NCI-H187 treated with DMSO at 0.1 percent for 48 hours (cell line): ENCODE measurements around the gene HIPK2.

Experiments used
- DNase-seq: peaks from one replicate; lab custom pipeline; 2025; lab: John Stamatoyannopoulos, UW

HIPK2 gene

DNA sequence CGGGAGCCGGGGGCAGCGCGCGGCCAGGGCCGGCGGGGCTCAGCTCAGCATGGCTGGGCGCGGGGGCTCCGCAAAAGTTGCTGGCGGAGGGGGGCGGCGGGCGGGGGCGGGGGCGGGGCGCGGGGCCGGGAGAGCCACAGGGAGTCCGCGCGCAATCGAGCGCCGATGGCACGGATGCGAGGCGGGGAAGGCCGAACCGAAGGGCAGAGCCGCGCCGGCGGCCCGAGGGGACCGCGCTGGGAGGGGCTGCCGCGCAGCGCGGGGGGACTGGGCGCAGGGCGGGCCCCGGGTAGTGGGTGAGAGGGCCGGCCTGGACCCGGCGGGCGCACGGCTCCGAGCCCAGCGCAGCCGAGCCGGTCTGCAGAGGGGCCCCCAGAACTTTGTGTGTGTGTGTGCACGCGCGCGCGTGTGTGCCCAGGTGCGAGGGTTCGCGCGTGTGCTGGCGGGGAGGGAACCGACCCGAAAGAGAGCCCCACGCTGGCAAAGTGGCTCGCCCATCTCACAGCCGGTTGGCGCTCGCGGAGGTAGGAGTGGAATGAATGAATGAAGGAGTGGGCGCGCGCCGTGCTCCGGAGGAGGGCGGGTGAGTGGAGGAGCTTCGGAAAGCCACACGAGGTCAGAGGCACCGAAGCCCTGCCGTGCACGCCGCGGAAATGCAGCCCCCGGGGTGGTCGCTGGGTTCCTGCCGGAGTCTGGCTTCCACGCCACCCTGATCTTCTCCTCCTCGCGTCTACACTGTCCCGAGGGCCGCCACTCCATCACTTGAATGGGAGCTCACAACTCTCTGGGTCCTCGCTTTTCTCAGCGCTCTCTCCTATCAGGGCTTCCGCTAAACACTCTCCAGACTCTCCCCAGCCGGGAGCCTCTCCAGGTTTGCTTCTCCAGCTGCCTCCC is at the start of gene HIPK2:
Gene HIPK2 (minus strand): TSS at position 51 of the 894 bp plus-strand sequence. CDS start 375 bp downstream, outside the sequence.
- no peak for DNase-seq

- no peak for DNase-seq
Observed at GRCh38 chr7:139827042-139827441, 49.2 kb upstream of the HIPK2 start.

- no peak for DNase-seq
Observed at GRCh38 chr7:139825666-139826290, 48.0 kb upstream of the HIPK2 start.

- DNase-seq: no peak
Observed at GRCh38 chr7:139823959-139824521, 46.2 kb upstream of the HIPK2 start.

DNA sequence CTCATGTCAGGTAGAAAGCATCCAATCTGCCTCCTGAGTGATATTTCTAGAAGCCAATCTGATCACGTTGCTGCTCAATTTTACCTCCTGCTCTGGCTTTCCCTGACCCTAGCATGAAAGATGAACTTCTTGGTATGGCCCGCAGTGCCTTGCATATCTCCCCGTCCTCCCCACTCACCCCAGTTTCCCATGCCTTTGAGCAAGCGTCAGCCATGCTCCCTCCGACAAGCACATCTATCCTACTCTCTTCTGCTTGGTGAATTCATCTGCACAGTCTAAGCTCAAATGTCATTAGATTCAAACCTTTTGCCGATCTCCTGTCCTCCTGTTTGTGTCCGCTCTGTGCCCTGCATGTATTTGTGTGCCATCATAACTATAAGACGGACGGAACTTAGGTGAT is 45.1 kb upstream of the HIPK2 start:
- no peak for DNase-seq

DNA sequence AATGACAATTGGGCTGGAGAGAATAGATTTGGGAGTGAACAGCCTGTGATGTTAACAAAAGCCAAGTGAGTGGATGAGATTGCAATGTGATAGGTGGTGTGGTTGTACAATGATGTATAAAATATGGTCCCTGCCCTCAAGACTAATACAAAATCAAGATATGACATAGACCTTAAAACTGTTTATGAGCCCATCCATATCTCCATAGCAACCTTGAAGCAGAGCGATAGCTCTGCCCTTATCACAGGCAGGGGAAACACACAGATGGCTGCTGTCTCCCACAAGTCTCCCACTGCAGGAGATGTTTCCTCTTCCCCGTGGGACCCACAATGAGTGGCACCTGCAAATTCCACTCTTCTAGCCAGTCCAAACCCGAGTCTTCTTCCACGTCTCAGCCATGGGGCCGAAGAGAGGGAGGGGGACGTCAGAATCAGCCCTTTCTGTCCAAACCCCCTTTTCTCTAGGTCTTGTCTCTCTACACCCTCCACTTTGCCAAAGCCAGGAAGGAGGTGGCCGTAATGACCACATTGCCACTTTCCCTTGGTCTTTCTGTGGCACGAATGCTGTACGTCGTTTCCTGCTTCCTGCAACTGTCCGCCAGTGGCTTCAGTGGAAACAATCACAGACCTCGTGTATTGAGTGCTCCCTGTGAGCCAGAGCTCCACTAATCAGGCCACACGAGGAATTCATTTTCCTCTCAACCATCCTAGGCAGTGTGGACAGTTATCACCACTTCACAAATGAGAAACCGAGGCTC is 43.7 kb upstream of the HIPK2 start:
- no peak for DNase-seq

GRCh38 chr7:139820089-139820488 is 42.3 kb upstream of the HIPK2 start:
- no peak for DNase-seq

DNA sequence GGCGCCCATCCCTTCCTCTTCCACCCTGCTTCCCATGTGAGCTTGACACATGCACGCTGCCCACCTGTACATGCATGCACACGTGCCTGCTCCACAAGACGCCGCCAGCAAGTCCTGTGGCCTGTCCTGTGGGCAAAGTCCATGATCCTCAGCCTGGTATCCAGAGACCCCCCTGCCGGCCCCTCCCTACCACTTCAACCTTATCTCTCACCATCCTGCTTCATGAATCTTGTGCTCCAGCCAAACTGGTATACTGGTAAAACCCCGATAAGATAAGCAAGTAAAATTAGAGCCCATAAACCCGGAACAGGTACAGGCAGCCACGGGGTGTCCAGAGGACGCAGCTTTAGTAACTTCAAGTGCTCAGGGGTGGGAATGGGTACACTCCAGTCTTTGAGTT is 39.5 kb upstream of the HIPK2 start:
- DNase-seq: no peak

GRCh38 chr7:139813689-139814088 is 35.9 kb upstream of the HIPK2 start:
- no peak for DNase-seq

- DNase-seq: no peak
Observed at GRCh38 chr7:139813151-139813550, 35.4 kb upstream of the HIPK2 start.

GRCh38 chr7:139811066-139811465 is 33.3 kb upstream of the HIPK2 start:
- DNase-seq: no peak

DNA sequence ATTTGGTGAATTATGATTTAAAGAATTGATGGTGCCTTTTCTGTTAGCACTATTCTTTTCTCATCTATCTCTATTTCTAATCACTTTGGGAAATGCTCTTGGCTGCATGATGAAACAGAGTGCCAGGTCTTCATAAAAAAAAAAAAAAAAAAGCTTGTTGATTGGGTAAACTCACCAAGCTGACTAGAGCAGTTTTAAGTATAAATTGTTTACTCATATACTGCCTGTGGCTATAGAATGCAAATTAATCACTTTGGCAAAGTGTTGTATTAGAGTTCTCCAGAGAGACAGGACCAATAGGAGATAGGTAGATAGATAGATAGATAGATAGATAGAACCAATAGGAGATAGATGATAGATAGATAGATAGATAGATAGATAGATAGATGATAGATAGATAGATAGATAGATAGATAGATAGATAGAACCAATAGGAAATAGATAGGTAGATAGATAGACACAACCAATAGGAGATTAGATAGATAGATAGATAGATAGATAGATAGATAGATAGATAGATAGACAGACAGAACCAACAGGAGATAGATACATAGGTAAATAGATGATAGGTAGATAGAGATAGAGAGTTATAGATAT is 31.1 kb upstream of the HIPK2 start:
- DNase-seq: no peak

DNA sequence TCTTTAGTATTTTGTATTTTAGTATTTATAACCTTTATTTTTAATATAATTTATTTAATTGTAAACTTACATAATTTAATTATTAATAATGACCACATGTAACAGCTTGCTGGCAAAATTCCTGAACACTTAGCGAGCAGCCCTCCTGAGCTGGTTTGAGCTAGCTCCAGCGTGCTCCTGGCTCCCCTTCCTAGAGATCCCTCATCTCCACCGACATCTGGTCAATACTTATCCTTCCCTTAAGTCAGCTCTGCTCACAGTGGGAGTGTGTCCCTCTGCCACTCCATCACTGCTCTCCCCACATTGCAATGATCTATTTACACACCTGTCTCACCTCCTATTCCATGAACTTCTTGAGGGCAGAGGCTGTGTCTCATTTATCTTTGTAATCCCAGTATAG is 30.6 kb upstream of the HIPK2 start:
- DNase-seq: no peak

- no peak for DNase-seq
Observed at GRCh38 chr7:139807009-139807408, 29.2 kb upstream of the HIPK2 start.

DNA sequence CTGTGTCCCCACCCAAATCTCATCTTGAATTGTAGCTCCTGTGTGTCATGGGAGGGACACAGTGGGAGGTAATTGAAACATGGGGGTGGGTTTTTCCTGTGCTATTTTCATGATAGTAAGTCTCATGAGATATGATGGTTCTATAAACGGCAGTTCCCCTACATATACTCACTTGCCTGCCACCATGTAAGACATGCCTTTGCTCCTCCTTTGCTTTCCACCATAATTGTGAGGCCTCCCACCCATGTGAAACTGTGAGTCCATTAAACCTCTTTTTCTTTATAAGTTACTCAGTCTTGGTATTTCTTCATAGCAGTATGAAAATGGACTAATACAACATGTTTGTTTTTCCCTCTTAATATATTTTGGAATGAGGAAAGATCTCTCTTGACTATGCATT is 26.8 kb upstream of the HIPK2 start:
- DNase-seq: no peak

GRCh38 chr7:139799586-139799985 is 21.8 kb upstream of the HIPK2 start:
- no peak for DNase-seq

DNA sequence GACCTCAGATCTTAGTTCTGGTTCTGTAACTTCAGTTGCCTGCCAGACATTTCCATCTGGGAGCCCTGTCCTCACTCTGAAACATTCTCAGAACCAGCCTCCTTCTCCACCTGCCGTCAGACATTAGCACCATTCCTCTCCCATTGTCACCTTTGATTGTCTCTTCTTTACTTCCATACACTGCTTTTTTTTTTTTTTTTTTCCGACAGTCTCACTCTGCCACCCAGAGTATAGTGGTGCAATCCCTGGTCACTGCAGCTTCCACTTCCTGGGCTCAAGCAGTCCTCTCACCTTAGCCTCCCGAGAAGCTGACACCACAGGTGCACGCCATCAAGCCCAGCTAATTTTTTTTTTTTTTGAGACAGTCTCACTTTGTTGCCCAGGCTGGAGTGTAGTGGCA is 21.1 kb upstream of the HIPK2 start:
- DNase-seq: no peak

GRCh38 chr7:139798221-139798620 is 20.4 kb upstream of the HIPK2 start:
- DNase-seq: no peak

- DNase-seq: no peak
Observed at GRCh38 chr7:139797607-139798006, 19.8 kb upstream of the HIPK2 start.

DNA sequence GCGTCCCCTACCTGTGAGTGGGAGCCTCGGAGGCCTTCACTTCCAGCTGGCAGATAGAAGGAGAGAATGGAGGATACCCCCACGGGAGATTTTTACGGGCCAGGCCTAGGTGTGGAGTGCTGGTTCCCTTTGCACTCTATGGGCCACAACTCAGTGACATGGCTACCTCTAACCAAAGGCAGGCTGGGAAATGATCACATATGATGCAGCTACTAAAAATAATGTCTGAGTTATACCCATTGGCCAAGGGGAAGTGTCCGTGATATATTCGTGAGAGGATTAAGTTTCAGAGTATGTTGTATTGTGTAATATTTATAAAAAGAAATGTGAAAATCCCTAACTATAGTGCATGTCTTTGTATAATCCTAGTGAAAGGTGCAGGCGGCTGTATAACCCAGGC is 13.5 kb upstream of the HIPK2 start:
- no peak for DNase-seq

DNA sequence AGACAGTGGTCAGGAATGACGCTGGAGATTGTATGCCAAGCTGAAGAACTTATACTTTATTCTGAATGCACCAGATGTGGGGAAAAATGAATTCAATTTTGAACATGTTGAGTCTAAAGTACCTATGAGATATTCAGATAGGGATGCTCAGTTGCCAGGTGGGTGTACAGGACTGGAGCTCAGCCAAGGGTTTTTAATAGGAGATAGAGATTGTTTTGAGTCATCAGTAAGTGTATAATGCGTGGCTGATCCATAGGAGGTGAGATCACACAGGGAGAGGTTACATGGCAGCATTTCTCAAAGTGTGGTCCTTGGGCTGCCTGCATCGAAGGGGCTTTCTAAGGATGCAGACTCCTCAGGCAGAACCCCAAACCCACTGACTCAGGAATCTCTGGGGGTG is 6.8 kb upstream of the HIPK2 start:
- no peak for DNase-seq
